HepG2 (cell line): ENCODE data around the gene RIOK3. TPM values are rescaled to one million over a fixed set of nuclear protein-coding genes. Genes with fewer than 3 reads are reported as not detected.

ENCODE experiments used
- ATF7-NPFF ChIP-seq: sonication (generic); formaldehyde crosslinking; IDR thresholded peaks from 2 replicates; pipeline ENCODE4 v1.8.1; 2023; ENCODE audit warnings: mild to moderate bottlenecking, low read depth, missing genetic modification reagents, moderate library complexity
- CREB1 ChIP-seq, 2 experiments: fragments of 450-650 bp in 1 of 2; IDR thresholded peaks; 2 replicates each; pipeline ENCODE4 v1.6.1; 2016 to 2017; ENCODE audit warnings: control low read depth in 1 of 2, mild to moderate bottlenecking in 1 of 2, missing compliant biosample characterization in 1 of 2, missing genetic modification characterization in 1 of 2
- CTCF ChIP-seq: sonication (generic); formaldehyde crosslinking; IDR thresholded peaks from 2 replicates; pipeline ENCODE4 v1.5.0; 2020; ENCODE audit warnings: mild to moderate bottlenecking, missing genetic modification reagents, moderate library complexity
- KDM2A ChIP-seq: sonication (generic); formaldehyde crosslinking; IDR thresholded peaks from 2 replicates; pipeline ENCODE4 v1.4.0; 2020; ENCODE audit warnings: low read depth, missing genetic modification reagents, borderline replicate concordance
- MYC ChIP-seq: sonication (generic); formaldehyde crosslinking; IDR thresholded peaks from 2 replicates; pipeline ENCODE4 v1.9.0; 2021; ENCODE audit warnings: missing genetic modification reagents, borderline replicate concordance
- NPAS2 ChIP-seq: sonication (generic); formaldehyde crosslinking; IDR thresholded peaks from 2 replicates; pipeline ENCODE4 v1.8.0; 2022; ENCODE audit warnings: mild to moderate bottlenecking, missing genetic modification reagents, borderline replicate concordance
- ONECUT2 ChIP-seq: sonication (generic); formaldehyde crosslinking; IDR thresholded peaks from 2 replicates; pipeline ENCODE4 v1.4.0; 2020; ENCODE audit warnings: missing genetic modification reagents
- PBX2 ChIP-seq: IDR thresholded peaks from 2 replicates; pipeline ENCODE4 v1.6.1; 2016; ENCODE audit warnings: control low read depth
- PHB2 ChIP-seq: fragments of 450-650 bp; IDR thresholded peaks from 2 replicates; pipeline ENCODE4 v1.6.1; 2018; ENCODE audit not compliant: partially characterized antibody
- SAP130 ChIP-seq: IDR thresholded peaks from 2 replicates; pipeline ENCODE4 v1.6.1; 2016; ENCODE audit warnings: low read depth
- STAG1 ChIP-seq: sonication (generic); formaldehyde crosslinking; IDR thresholded peaks from 2 replicates; pipeline ENCODE4 v1.4.0; 2020; ENCODE audit warnings: missing genetic modification reagents
- TBP ChIP-seq: sonication (generic); formaldehyde crosslinking; IDR thresholded peaks from 2 replicates; pipeline ENCODE4 v1.5.0; 2020; ENCODE audit warnings: missing genetic modification reagents
- ZBTB37 ChIP-seq: sonication (generic); formaldehyde crosslinking; IDR thresholded peaks from 2 replicates; pipeline ENCODE4 v1.4.0; 2020; ENCODE audit warnings: mild to moderate bottlenecking, missing genetic modification reagents
- ZFP37 ChIP-seq: sonication (generic); formaldehyde crosslinking; IDR thresholded peaks from 2 replicates; pipeline ENCODE4 v1.4.0; 2020; ENCODE audit warnings: missing genetic modification reagents, borderline replicate concordance
- ZHX1 ChIP-seq: sonication (generic); formaldehyde crosslinking; IDR thresholded peaks from 2 replicates; pipeline ENCODE4 v1.8.1; 2022; ENCODE audit warnings: low read depth, mild to moderate bottlenecking, missing genetic modification reagents
- ZMYM2 ChIP-seq: sonication (generic); formaldehyde crosslinking; IDR thresholded peaks from 2 replicates; pipeline ENCODE4 v1.8.0; 2022; ENCODE audit warnings: mild to moderate bottlenecking, missing genetic modification reagents
- ZMYM3 ChIP-seq: sonication (generic); formaldehyde crosslinking; IDR thresholded peaks from 2 replicates; pipeline ENCODE4 v1.5.1; 2020; ENCODE audit warnings: mild to moderate bottlenecking, missing genetic modification reagents
- ZNF124 ChIP-seq: sonication (generic); formaldehyde crosslinking; IDR thresholded peaks from 2 replicates; pipeline ENCODE4 v1.4.0; 2020; ENCODE audit warnings: missing genetic modification reagents
- ZNF256 ChIP-seq: sonication (generic); formaldehyde crosslinking; conservative IDR thresholded peaks from 2 replicates; pipeline ENCODE4 v1.4.0; 2020; ENCODE audit warnings: missing genetic modification reagents
- ZNF260 ChIP-seq: sonication (generic); formaldehyde crosslinking; IDR thresholded peaks from 2 replicates; pipeline ENCODE4 v1.4.0; 2020; ENCODE audit warnings: missing genetic modification reagents, low read depth, mild to moderate bottlenecking, borderline replicate concordance
- ZNF383 ChIP-seq: sonication (generic); formaldehyde crosslinking; IDR thresholded peaks from 2 replicates; pipeline ENCODE4 v1.4.0; 2020; ENCODE audit warnings: missing genetic modification reagents, mild to moderate bottlenecking, borderline replicate concordance
- ZNF589 ChIP-seq: sonication (generic); formaldehyde crosslinking; conservative IDR thresholded peaks from 2 replicates; pipeline ENCODE4 v1.8.0; 2022; ENCODE audit warnings: mild to moderate bottlenecking, moderate library complexity, missing genetic modification reagents
- ZSCAN25 ChIP-seq: sonication (generic); formaldehyde crosslinking; IDR thresholded peaks from 2 replicates; pipeline ENCODE4 v1.8.0; 2022; ENCODE audit warnings: mild to moderate bottlenecking, missing genetic modification reagents
- polyA plus RNA-seq, 8 experiments: library from polyadenylated mRNA; depleted of rRNA in 3 of 8; stranded (reverse) in 7 of 8; unstranded in 1 of 8; fragments of >200 nt; fragmentation: Illumina TruSeq in 4 of 8; extraction: Trizol in 4 of 8; gene quantifications; 2 replicates each; pipeline versions ENCODE4 v1.2.1 to v1.2.3, GENCODE V29; 2011 to 2016; ENCODE audit warnings: low read depth in 4 of 8, missing spikeins in 1 of 8, mixed read lengths in 1 of 8; ENCODE audit not compliant: insufficient read depth in 1 of 8
- total RNA-seq, 5 experiments: library from RNA; depleted of rRNA; stranded (reverse); fragments of >200 nt; fragmentation: Illumina TruSeq; extraction: Trizol; gene quantifications; 2 replicates each; pipeline ENCODE4 v1.2.3, GENCODE V29; 2016; ENCODE audit warnings: low read depth in 1 of 5

Gene RIOK3
- total and polyA plus RNA-seq, 2 of the 13 experiments (the other 11 are each of a cell fraction or from before 2014, with no cell fraction given) = 26.7 to 36.0 TPM

GRCh38 chr18:23487738-23488570, 34.9 kb downstream of the RIOK3 start (continued):
- TF ChIP-seq NPAS2 = no peak
- no peak for TF ChIP-seq STAG1
- no peak for TF ChIP-seq ZFP37 (CRISPR knock-in tag)
- TF ChIP-seq ZNF256 (CRISPR knock-in tag) = no peak
- TF ChIP-seq ZMYM2 (CRISPR knock-in tag) = peak; percentile 93
- TF ChIP-seq ZHX1 (CRISPR knock-in tag) = no peak
- no peak for TF ChIP-seq ZNF260
- no peak for TF ChIP-seq ATF7-NPFF (CRISPR knock-in tag)
- TF ChIP-seq ZNF124 (CRISPR knock-in tag) = no peak
- no peak for TF ChIP-seq ZNF589
- no peak for TF ChIP-seq ZNF383
- no peak for TF ChIP-seq PBX2 (CRISPR knock-in tag)
- TF ChIP-seq ZMYM3 (CRISPR knock-in tag) = peak; percentile 92
- TF ChIP-seq CREB1 (IDR thresholded peaks at IDR 0.05) = no peak
- TF ChIP-seq CREB1 (CRISPR knock-in tag; IDR thresholded peaks at IDR 0.05) = 0 out of 2 replicates have a peak, but pooled peaks have one; percentile 26
- peak; percentile 13; the same call in 1 of the 2 replicates for TF ChIP-seq CTCF (CRISPR knock-in tag)
- no peak for TF ChIP-seq TBP
- TF ChIP-seq PHB2 = no peak
- TF ChIP-seq MYC (CRISPR knock-in tag) = peak; percentile 49; the same call in 1 of the 2 replicates
- no peak for TF ChIP-seq ZSCAN25 (CRISPR knock-in tag)
- TF ChIP-seq SAP130 = peak; percentile 37; the same call in 1 of the 2 replicates
- TF ChIP-seq KDM2A (CRISPR knock-in tag) = peak; percentile 23; the same call in 1 of the 2 replicates
- TF ChIP-seq ONECUT2 (CRISPR knock-in tag) = no peak
- no peak for TF ChIP-seq ZBTB37 (CRISPR knock-in tag)
